ENCODE measurements around the gene USP12. TPM values are rescaled to one million over a fixed set of nuclear protein-coding genes. Genes with fewer than 3 reads are reported as not detected.
"Not testable (repeated sequence)": the region's sequence is repeated elsewhere in the genome, so short reads cannot be mapped to it uniquely, and the experiment has no call there.

Gene USP12, protein sequence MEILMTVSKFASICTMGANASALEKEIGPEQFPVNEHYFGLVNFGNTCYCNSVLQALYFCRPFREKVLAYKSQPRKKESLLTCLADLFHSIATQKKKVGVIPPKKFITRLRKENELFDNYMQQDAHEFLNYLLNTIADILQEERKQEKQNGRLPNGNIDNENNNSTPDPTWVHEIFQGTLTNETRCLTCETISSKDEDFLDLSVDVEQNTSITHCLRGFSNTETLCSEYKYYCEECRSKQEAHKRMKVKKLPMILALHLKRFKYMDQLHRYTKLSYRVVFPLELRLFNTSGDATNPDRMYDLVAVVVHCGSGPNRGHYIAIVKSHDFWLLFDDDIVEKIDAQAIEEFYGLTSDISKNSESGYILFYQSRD
- 21.2 TPM for total RNA-seq (2013)
- polyA plus RNA-seq = 10 to 100 TPM; 12.8 to 23.4 (median 14.5) TPM
- polyA minus RNA-seq = 3.7 and 4.1 TPM in 2 replicates
- 143 to 532 (median 184) reads per million in 11 experiments for total RNA-seq

GRCh38 chr13:27171244-27171826 lies at the start of gene USP12:
USP12 (minus strand) TSS chr13:27171811; CDS start chr13:27171639, 172 bp downstream.
- Histone ChIP-seq H3K4me3 (replicated peaks in 1 of 3; ENCODE audit: low read depth in 2 of 3, low read length in 3 of 3) (peak within 1 kb of the TSS; percentile 51 to 97 (median 89)), H3K9ac (ENCODE audit: insufficient read depth, low read length, poor library complexity, severe bottlenecking) (peak within 1 kb of the TSS; percentile 98), H3K27me3 (ENCODE audit: control insufficient read depth in 2 of 2, insufficient read depth in 2 of 2, low read length in 2 of 2) (no peaks in the 10 kb centered on the region), H4K20me1 (ENCODE audit: insufficient read depth, low read length) (peaks cover 40% of the 10 kb centered on the region), H3K36me3 (replicated peaks in 1 of 2; ENCODE audit: control insufficient read depth in 1 of 2, insufficient read depth in 2 of 2, low read length in 2 of 2) (no peaks in the 10 kb centered on the region), H3K9me3 (replicated peaks in 1 of 2; ENCODE audit: control insufficient read depth in 1 of 2, insufficient read depth in 1 of 2, low read length in 2 of 2) (no peaks in the 10 kb centered on the region), H3K4me1 (ENCODE audit: control insufficient read depth in 1 of 2, insufficient read depth in 2 of 2, low read length in 2 of 2) (peaks cover 41 to 59% of the 10 kb centered on the region in 2 donors), H2AFZ (ENCODE audit: insufficient read depth, low read depth, low read length, poor library complexity, severe bottlenecking) (peak within 1 kb of the TSS; percentile 63), H3K27ac (ENCODE audit: low read depth in 1 of 2, low read length in 2 of 2) (peak within 1 kb of the TSS; percentile 93 to 99), H3K4me2 (replicated peaks; ENCODE audit: extremely low read depth, low read length, poor library complexity, severe bottlenecking) (peak within 1 kb of the TSS; percentile 91), H3K79me2 (ENCODE audit: insufficient read depth, low read length) (peaks cover 49% of the 10 kb centered on the region)
- Mint-ChIP-seq H3K36me3 (peaks cover 2% of the 10 kb centered on the region in 2 donors), H3K27me3 (ENCODE audit: low read depth in 3 of 3) (no peaks in the 10 kb centered on the region), H3K27ac (peak within 1 kb of the TSS; percentile 96 to 98 (median 97)), H3K4me3 (peak within 1 kb of the TSS; percentile 98 to 99), H3K4me1 (peaks cover 46% of the 10 kb centered on the region), H3K9me3 (no peaks in the 10 kb centered on the region)
- under 1% methylated on average over 80 of the region's 88 CpGs for WGBS (ENCODE audit: insufficient coverage)
- intact Hi-C loops (cut with micrococcal nuclease) = loop anchor here in 1 of 2 donors (2.0 to 10.0 kb wide), 2 partner anchors 79 to 197 kb away; partner anchors contain the start of gene RPL21
- peak in 1 of 3 donors; percentile 35 for DNase-seq
- TF ChIP-seq, protein P1, sequence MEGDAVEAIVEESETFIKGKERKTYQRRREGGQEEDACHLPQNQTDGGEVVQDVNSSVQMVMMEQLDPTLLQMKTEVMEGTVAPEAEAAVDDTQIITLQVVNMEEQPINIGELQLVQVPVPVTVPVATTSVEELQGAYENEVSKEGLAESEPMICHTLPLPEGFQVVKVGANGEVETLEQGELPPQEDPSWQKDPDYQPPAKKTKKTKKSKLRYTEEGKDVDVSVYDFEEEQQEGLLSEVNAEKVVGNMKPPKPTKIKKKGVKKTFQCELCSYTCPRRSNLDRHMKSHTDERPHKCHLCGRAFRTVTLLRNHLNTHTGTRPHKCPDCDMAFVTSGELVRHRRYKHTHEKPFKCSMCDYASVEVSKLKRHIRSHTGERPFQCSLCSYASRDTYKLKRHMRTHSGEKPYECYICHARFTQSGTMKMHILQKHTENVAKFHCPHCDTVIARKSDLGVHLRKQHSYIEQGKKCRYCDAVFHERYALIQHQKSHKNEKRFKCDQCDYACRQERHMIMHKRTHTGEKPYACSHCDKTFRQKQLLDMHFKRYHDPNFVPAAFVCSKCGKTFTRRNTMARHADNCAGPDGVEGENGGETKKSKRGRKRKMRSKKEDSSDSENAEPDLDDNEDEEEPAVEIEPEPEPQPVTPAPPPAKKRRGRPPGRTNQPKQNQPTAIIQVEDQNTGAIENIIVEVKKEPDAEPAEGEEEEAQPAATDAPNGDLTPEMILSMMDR (IDR thresholded peaks at IDR 0.05) = no peak

GRCh38 chr13:27219611-27220010 lies 48.0 kb upstream of the USP12 start:
- no peak overlapping the region for H3K9ac ChIP-seq (ENCODE audit: insufficient read depth, low read length, poor library complexity, severe bottlenecking)
- WGBS (ENCODE audit: insufficient coverage) = 96% methylated on average over 18 of the region's 19 CpGs
- H3K4me3 Mint-ChIP-seq = no peak overlapping the region

DNA sequence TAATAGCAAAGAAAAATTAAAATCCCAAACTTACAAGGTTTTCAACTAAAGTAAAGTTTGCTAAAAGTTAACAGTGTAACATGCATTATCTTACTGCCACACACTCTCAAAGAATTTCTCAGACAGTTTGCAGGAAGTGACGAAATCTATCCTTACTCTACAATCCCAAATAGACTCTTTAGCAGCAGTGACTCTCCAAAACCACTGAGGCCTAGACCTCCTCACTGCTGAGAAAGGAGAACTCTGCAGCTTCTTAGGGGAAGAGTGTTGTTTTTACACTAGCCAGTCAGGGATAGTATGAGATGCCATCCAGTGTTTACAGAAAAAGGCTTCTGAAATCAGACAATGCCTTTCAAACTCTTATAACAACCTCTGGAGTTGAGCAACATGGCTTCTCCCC lies 47.2 kb upstream of the USP12 start:
- H2AFZ ChIP-seq (ENCODE audit: insufficient read depth, low read depth, low read length, poor library complexity, severe bottlenecking); H3K27me3 Mint-ChIP-seq (ENCODE audit: low read depth in 3 of 3); H4K20me1 ChIP-seq (ENCODE audit: insufficient read depth, low read length); H3K4me2 ChIP-seq (replicated peaks; ENCODE audit: extremely low read depth, low read length, poor library complexity, severe bottlenecking); H3K9me3 Mint-ChIP-seq; H3K36me3 ChIP-seq (replicated peaks in 1 of 2; ENCODE audit: control insufficient read depth in 1 of 2, insufficient read depth in 2 of 2, low read length in 2 of 2); H3K27me3 ChIP-seq (ENCODE audit: control insufficient read depth in 2 of 2, insufficient read depth in 2 of 2, low read length in 2 of 2); H3K9me3 ChIP-seq (replicated peaks in 1 of 2; ENCODE audit: control insufficient read depth in 1 of 2, insufficient read depth in 1 of 2, low read length in 2 of 2); H3K79me2 ChIP-seq (ENCODE audit: insufficient read depth, low read length); H3K4me1 ChIP-seq (ENCODE audit: control insufficient read depth in 1 of 2, insufficient read depth in 2 of 2, low read length in 2 of 2); H3K36me3 Mint-ChIP-seq; intact Hi-C loops (cut with micrococcal nuclease); H3K4me3 Mint-ChIP-seq; H3K4me3 ChIP-seq (replicated peaks in 1 of 3; ENCODE audit: low read depth in 2 of 3, low read length in 3 of 3); H3K9ac ChIP-seq (ENCODE audit: insufficient read depth, low read length, poor library complexity, severe bottlenecking): not testable (repeated sequence)
- WGBS (ENCODE audit: insufficient coverage) = no CpG with 5 or more reads among the region's 1 CpG
- peak in 2 of 3 donors; percentile 6 to 11 for DNase-seq
- peaks cover 20% of the 10 kb centered on the region for H3K4me1 Mint-ChIP-seq
- H3K27ac ChIP-seq (ENCODE audit: low read depth in 1 of 2, low read length in 2 of 2) = peak overlapping the region in 1 of 2 donors; percentile 14
- H3K27ac Mint-ChIP-seq = peak overlapping the region in 4 of 7 donors; percentile 9 to 67 (median 58)

More at GRCh38 chr13:27219611-27220010, 48.0 kb upstream of the USP12 start:
- intact Hi-C loops (cut with micrococcal nuclease) = no loop called here
- H3K9me3 ChIP-seq (replicated peaks in 1 of 2; ENCODE audit: control insufficient read depth in 1 of 2, insufficient read depth in 1 of 2, low read length in 2 of 2) = peaks cover 0 to 3% of the 10 kb centered on the region in 2 donors
- DNase-seq = no peak
- no peak overlapping the region for H2AFZ ChIP-seq (ENCODE audit: insufficient read depth, low read depth, low read length, poor library complexity, severe bottlenecking)
- H3K4me3 ChIP-seq (replicated peaks in 1 of 3; ENCODE audit: low read depth in 2 of 3, low read length in 3 of 3) = no peak overlapping the region
- no peaks in the 10 kb centered on the region for H3K79me2 ChIP-seq (ENCODE audit: insufficient read depth, low read length)
- Mint-ChIP-seq H3K4me1 (peaks cover 20% of the 10 kb centered on the region), H3K9me3 (peaks cover 0 to 5% (median 4%) of the 10 kb centered on the region in 7 donors), H3K27ac (peak overlapping the region in 1 of 7 donors; percentile 13), H3K27me3 (ENCODE audit: low read depth in 3 of 3) (peaks cover 2% of the 10 kb centered on the region in 3 donors), H3K36me3 (no peaks in the 10 kb centered on the region)
- no peaks in the 10 kb centered on the region for H4K20me1 ChIP-seq (ENCODE audit: insufficient read depth, low read length)
- H3K27ac ChIP-seq (ENCODE audit: low read depth in 1 of 2, low read length in 2 of 2) = no peak overlapping the region
- no peak overlapping the region for H3K4me2 ChIP-seq (replicated peaks; ENCODE audit: extremely low read depth, low read length, poor library complexity, severe bottlenecking)
- H3K4me1 ChIP-seq (ENCODE audit: control insufficient read depth in 1 of 2, insufficient read depth in 2 of 2, low read length in 2 of 2) = no peaks in the 10 kb centered on the region
- TF ChIP-seq, protein P1 (IDR thresholded peaks at IDR 0.05) = no peak
- no peaks in the 10 kb centered on the region for H3K27me3 ChIP-seq (ENCODE audit: control insufficient read depth in 2 of 2, insufficient read depth in 2 of 2, low read length in 2 of 2)
- no peaks in the 10 kb centered on the region for H3K36me3 ChIP-seq (replicated peaks in 1 of 2; ENCODE audit: control insufficient read depth in 1 of 2, insufficient read depth in 2 of 2, low read length in 2 of 2)

All from CD14-positive monocyte (primary cell).